GM12891 (cell line): ENCODE data around the gene POFUT2.

Experiments used
- DNase-seq: peaks from one replicate; pipeline ENCODE4 v3.0.0; 2011; ENCODE audit warnings: low spot score; ENCODE audit not compliant: insufficient read length
- FAIRE-seq: peaks from 2 replicates; lab custom pipeline; 2011; peaks lifted over from hg19 to GRCh38; lab: Jason Lieb, UNC
- PAX5 ChIP-seq: IDR thresholded peaks from 2 replicates; pipeline ENCODE4 v1.6.1; 2011; ENCODE audit warnings: low read length, moderate library complexity, mild to moderate bottlenecking; ENCODE audit not compliant: insufficient read depth, severe bottlenecking
- POLR2A ChIP-seq: IDR thresholded peaks from 2 replicates; pipeline ENCODE4 v1.6.1; 2011; ENCODE audit warnings: low read depth, low read length, control low read depth
- POLR2AphosphoS5 ChIP-seq: IDR thresholded peaks from 2 replicates; pipeline ENCODE4 v1.6.1; 2011; ENCODE audit warnings: low read depth, low read length, control low read depth
- POU2F2 ChIP-seq: IDR thresholded peaks from 2 replicates; pipeline ENCODE4 v1.6.1; 2011; ENCODE audit warnings: low read depth, mild to moderate bottlenecking, control low read depth, low read length, moderate library complexity
- SPI1 ChIP-seq: IDR thresholded peaks from 2 replicates; pipeline ENCODE4 v1.6.1; 2011; ENCODE audit warnings: low read depth, low read length, control low read depth
- TAF1 ChIP-seq: IDR thresholded peaks from 2 replicates; pipeline ENCODE4 v1.6.1; 2011; ENCODE audit warnings: low read depth, low read length, control low read depth

POFUT2 gene

GRCh38 chr21:45303091-45303615 lies 15.5 kb upstream of the POFUT2 start:
- no peak for TF ChIP-seq POLR2A
- no peak for TF ChIP-seq SPI1
- TF ChIP-seq PAX5, result no peak
- no peak for TF ChIP-seq POU2F2
- no peak for TF ChIP-seq POLR2AphosphoS5
- TF ChIP-seq TAF1, result no peak
- FAIRE-seq (no peak), DNase-seq (no peak)

GRCh38 chr21:45302082-45303061 lies 14.7 kb upstream of the POFUT2 start:
- TF ChIP-seq SPI1, result no peak
- TF ChIP-seq POLR2A, result no peak
- no peak for TF ChIP-seq TAF1
- no peak for TF ChIP-seq PAX5
- no peak for TF ChIP-seq POLR2AphosphoS5
- no peak for TF ChIP-seq POU2F2
- no peak for DNase-seq
- no peak for FAIRE-seq

- FAIRE-seq (no peak), DNase-seq (no peak)
- no peak for TF ChIP-seq POLR2AphosphoS5
- no peak for TF ChIP-seq POU2F2
- TF ChIP-seq SPI1, result no peak
- no peak for TF ChIP-seq TAF1
- no peak for TF ChIP-seq POLR2A
- TF ChIP-seq PAX5, result no peak
Measured at GRCh38 chr21:45301521-45302081, 13.9 kb upstream of the POFUT2 start.

- FAIRE-seq (no peak), DNase-seq (no peak)
- no peak for TF ChIP-seq POU2F2
Measured at GRCh38 chr21:45300786-45301520, 13.3 kb upstream of the POFUT2 start.

- no peak for TF ChIP-seq SPI1
- TF ChIP-seq POU2F2, result no peak
- TF ChIP-seq TAF1, result no peak
- no peak for TF ChIP-seq PAX5
- no peak for TF ChIP-seq POLR2AphosphoS5
- TF ChIP-seq POLR2A, result no peak
- FAIRE-seq (no peak), DNase-seq (no peak)
Measured at GRCh38 chr21:45299864-45300785, 12.4 kb upstream of the POFUT2 start.

GRCh38 chr21:45299026-45299863 lies 11.6 kb upstream of the POFUT2 start:
- DNase-seq (no peak), FAIRE-seq (no peak)
- TF ChIP-seq SPI1 (no peak), PAX5 (no peak), POLR2AphosphoS5 (no peak), TAF1 (no peak), POLR2A (no peak), POU2F2 (no peak)

- FAIRE-seq, result no peak
Measured at GRCh38 chr21:45297869-45298268, 10.2 kb upstream of the POFUT2 start.

More at GRCh38 chr21:45297869-45298268, 10.2 kb upstream of the POFUT2 start:
- no peak for DNase-seq
- no peak for TF ChIP-seq PAX5
- no peak for TF ChIP-seq POU2F2
- TF ChIP-seq SPI1, result no peak
- TF ChIP-seq POLR2A, result no peak
- TF ChIP-seq POLR2AphosphoS5, result no peak
- no peak for TF ChIP-seq TAF1
